HG03439 (cell line): Measurements from ENCODE around the gene ZDHHC12.

ENCODE experiments used
- ATAC-seq: cut with Tn5 transposase; IDR thresholded peaks from one replicate; pipeline ENCODE4 v1.9.1; 2021; ENCODE audit warnings: mild to moderate bottlenecking, moderate library complexity; ENCODE audit not compliant: unreplicated experiment

Gene ZDHHC12

DNA sequence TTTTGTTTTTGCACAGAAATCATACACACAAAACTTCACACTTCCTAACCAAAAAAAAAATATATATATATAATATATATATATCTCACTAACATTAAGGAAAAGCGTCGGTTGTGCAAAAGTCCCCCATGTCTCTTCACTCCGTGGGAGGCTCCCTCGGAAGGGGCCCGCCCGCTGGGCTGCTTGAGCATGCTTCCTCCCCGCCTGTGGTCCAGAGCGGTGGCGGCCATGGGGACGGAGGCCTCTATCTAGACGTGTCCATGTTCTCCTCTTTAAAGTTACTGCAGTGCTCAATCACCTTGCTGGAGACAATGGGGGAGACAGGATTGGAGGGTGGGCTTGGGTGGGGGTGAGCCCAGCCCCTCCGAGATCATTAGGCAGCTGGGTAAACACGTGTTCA is 7.2 kb upstream of the ZDHHC12 start:
- no peak for ATAC-seq

DNA sequence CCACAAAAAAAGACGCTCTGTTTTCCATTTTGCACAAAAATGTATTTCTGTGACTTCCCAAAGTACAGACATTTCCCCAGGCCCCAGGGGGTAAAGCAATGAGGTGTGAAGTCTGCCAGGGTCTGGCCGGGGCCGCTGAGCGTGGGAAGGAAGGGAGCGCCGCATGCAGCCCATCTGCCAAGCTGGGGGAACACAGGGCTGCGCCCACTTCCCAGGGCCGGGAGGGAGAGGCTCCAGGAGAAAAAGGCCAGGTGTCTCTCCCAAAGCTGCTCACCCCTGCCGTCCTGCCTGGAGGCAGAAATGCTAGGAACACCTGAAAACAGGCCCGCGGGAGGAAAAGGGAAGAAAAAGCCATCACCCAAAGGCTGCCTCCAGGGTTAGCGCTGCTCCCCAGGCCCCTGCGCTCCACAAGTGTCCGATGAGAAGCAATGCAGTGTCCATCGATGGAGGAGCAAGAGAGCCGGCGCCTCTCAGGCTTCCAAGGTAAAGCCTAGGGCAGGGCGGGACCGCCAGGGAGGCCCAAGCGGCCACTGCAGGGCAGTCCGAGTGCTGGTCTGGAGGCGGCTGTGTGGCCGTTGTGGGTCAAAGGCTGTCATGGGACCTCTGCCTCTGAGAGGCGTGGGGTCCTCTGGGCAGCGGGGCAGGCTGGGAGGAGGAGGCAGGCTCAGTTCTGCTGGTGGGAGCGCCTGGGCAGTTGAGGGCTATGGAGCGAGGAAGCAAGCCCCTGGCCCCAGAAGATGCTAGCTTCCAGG is 6.0 kb upstream of the ZDHHC12 start:
- ATAC-seq, result no peak

DNA sequence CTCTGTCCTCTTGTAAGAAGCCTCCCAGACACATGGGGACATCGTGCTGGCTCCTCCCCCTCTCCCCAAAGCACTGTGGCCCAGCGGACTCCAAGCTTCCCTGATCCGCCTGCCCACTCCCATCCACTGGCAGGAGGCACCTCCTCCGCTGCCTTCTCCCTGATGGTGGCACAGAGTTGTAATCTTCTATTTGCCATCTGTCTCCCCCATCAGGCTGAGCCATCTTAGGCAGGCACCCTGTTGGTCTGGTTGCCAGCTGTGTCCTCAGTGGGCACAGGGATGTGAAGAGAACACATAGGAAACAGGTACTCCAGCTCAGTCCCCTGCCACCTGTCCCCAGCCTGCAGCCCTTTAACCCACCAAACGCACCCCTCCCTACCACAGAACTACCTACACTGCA is 5.4 kb upstream of the ZDHHC12 start:
- ATAC-seq, result no peak

- ATAC-seq, result no peak
These were observed 4.4 kb upstream of the ZDHHC12 start for GRCh38 chr9:128728298-128728697.

- no peak for ATAC-seq
These were observed 3.8 kb upstream of the ZDHHC12 start for GRCh38 chr9:128727640-128728248.

- peak; percentile 13 for ATAC-seq
These were observed 851 bp upstream of the ZDHHC12 start for GRCh38 chr9:128724744-128725211.

- ATAC-seq, result no peak
These were observed 518 bp downstream of the ZDHHC12 start for GRCh38 chr9:128723352-128723865.

DNA sequence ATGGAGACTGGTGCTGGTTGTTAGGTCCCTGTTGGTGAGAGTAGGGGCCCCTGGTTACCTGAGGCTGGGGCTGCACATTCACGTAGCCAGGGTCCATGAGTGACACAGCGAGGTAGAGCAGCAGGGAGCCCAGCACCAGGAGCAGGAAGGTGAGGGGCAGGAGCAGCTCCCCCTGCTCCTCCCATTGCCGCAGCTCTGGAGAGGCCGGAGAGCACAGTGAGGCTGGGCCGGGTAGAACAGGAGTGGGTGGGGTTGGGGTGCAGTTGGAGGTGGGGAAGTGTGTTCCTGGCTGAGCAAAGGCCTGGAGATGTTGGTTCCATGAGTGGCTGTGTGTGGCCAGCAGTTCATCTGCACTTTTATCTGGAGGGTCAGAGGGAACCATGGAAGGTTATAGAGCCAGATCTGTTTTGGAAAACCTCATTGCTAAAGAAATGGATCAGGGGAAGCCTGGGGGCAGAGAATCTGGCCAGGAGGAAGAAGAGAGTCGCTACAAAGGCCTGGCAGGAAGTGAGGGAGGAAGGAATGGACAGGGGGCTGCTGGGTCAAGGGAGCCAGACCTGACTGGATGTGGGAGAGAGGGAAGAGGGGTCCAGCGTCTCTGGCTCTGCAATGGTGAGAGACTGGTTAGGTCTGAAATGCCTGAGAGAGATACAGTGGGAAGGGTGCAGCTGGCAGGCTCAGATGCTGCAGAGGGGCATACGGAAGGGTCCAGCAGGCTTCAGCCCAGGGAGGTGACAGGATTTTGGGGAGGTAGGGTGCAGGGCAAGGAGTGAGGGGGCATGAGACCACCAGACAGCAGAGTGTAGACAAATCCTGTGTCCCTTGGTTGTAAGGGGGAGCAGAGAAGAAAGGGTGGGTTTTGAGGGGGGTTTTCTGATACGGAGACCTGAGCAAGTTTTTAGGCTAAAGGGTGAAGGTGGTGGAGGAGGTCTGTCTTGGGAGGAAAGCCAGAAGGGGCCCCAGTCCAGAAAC is 1.3 kb downstream of the ZDHHC12 start:
- ATAC-seq, result no peak

GRCh38 chr9:128721487-128722010 is 2.4 kb downstream of the ZDHHC12 start:
- ATAC-seq, result no peak

- no peak for ATAC-seq
These were observed 3.0 kb downstream of the ZDHHC12 start for GRCh38 chr9:128720841-128721486.

- ATAC-seq, result no peak
These were observed 3.9 kb downstream of the ZDHHC12 start for GRCh38 chr9:128719919-128720605.

- no peak for ATAC-seq
These were observed 5.5 kb downstream of the ZDHHC12 start for GRCh38 chr9:128718475-128718874.

DNA sequence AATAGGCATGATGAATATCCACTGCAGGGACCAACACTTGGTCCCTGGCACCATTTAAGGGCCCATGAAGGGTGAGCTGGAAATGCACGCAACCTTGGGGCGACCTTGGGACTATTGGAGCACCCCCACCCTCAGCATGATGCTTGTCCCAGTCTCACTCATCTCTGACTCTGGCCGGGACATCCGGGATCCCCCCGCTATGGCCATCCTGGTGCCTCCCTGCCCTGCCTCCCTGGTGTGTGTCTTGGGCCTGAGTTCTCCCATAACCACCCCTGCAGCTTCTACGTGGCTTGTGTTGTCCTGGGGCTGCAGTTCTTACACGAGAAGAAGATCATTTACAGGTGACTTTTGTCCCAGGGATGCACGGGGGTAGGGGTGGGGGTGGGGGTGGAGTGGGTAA is 5.9 kb downstream of the ZDHHC12 start:
- ATAC-seq, result no peak

DNA sequence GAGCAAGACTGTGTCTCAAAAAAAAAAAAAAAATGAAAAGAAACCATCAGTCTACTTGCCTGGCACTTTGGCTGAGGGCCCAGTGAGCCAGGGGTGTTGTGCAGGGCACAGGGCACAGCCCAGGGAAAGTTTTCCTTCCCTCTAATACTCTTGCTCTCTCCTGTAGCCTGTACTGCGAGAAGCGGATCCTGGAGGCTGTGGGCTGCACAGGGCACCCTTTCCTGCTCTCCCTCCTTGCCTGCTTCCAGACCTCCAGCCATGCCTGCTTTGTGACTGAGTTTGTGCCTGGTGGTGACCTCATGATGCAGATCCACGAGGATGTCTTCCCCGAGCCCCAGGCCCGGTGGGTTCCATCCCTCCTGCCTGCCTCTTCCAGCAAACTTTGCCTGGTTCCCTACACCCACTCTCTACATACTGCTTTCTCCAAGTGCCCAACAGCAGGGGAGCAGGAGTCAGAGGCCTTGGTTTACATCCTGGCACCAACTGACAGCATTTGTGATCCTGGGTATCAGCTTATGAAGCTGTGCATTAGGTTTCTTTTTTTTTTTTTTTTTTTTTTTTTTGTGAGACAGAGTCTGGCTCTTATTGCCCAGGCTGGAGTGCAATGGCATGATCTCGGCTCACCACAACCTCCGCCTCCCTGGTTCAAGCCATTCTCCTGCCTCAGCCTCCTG is 7.2 kb downstream of the ZDHHC12 start:
- no peak for ATAC-seq

DNA sequence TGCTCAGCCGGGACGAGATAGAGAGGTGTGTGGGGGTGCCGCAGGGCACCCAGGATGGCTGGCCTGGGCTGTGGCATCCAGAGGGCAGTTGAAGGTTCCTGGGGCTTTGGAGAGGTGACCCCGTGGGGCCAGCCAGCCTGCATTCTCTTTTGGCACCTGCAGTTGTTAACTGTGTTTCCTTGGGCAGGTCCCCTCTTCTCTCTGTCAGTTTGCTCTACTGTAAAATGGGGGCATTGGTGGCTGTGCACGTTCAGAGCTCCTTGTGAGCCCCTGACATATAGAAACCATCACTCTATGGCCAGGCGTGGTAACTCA is 8.5 kb downstream of the ZDHHC12 start:
- ATAC-seq, result no peak

- ATAC-seq, result no peak
These were observed 9.1 kb downstream of the ZDHHC12 start for GRCh38 chr9:128714586-128715435.

DNA sequence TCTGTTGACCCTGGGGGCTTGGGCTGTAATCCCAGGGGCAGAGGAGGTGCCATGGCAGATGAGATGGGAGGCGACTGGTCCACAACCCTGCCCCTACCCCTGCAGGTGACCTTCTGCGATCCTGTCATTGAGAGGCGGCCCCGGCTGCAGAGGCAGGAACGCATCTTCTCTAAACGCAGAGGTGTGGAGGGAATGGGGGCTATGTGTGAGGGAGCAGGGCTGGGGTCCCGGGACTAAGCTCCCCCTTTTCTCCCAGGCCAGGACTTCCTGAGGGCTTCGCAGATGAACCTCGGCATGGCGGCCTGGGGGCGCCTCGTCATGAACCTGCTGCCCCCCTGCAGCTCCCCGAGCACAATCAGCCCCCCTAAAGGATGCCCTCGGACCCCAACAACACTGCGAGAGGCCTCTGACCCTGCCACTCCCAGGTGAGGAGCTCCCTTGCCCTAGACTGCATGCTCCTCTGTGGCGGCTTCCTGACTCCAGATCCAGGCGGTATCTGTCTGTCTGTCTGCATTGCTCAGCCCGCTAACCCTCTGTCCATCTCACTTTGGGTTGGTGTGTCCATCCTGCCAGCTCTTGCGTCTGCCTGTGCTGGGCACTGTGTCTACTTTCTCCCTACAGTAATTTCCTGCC is 9.9 kb downstream of the ZDHHC12 start:
- no peak for ATAC-seq

DNA sequence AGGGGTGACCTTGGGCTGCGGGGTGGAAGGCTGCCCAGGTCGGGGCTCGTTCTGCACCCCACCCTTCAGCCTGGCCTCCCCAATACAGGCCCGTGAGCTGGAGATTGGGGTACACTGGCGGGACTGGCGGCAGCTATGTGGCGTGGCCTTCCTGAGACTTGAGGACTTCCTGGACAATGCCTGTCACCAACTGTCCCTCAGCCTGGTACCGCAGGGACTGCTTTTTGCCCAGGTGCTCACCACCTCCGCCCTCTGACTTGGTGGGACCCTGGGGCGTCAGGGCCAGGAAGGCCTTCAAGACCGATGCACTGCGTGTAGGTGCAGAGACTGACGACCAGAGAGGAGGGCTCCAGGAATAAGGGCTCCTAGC is 10.5 kb downstream of the ZDHHC12 start:
- no peak for ATAC-seq
